WERI-Rb-1 (cell line): ENCODE data around the gene NAALADL2.
"Not testable (repeated sequence)": the region's sequence is repeated elsewhere in the genome, so short reads cannot be mapped to it uniquely, and the experiment has no call there.

Experiments used
- DNase-seq: peaks from one replicate; pipeline ENCODE4 v3.0.0-alpha.2; 2020
- H3K27ac ChIP-seq: fragments of 250-450 bp; sonication (Bioruptor Pico); 2 replicates; pipeline ENCODE4 v1.5.1; 2020; ENCODE audit warnings: mild to moderate bottlenecking, moderate library complexity
- H3K27me3 ChIP-seq: fragments of 250-450 bp; sonication (Bioruptor Pico); 2 replicates; pipeline ENCODE4 v1.5.1; 2021; ENCODE audit warnings: mild to moderate bottlenecking, low read depth, moderate library complexity; ENCODE audit not compliant: insufficient read depth, severe bottlenecking
- H3K36me3 ChIP-seq: fragments of 250-450 bp; sonication (Bioruptor Pico); 2 replicates; pipeline ENCODE4 v1.5.1; 2020; ENCODE audit warnings: mild to moderate bottlenecking, moderate library complexity
- H3K4me3 ChIP-seq: 2 replicates; pipeline ENCODE4 v1.5.1; 2011; ENCODE audit warnings: low read depth, mild to moderate bottlenecking, control low read depth, low read length
- H3K9me3 ChIP-seq: fragments of 250-450 bp; sonication (Bioruptor Pico); 2 replicates; pipeline ENCODE4 v1.5.1; 2021; ENCODE audit warnings: mild to moderate bottlenecking, moderate library complexity; ENCODE audit not compliant: severe bottlenecking
- CTCF ChIP-seq: IDR thresholded peaks from 2 replicates; pipeline ENCODE4 v1.5.1; 2011; ENCODE audit warnings: low read depth, mild to moderate bottlenecking, control low read depth, inconsistent platforms, low read length

Gene NAALADL2

GRCh38 chr3:175443682-175444081 is 584.5 kb downstream of the NAALADL2 start:
- TF ChIP-seq CTCF, result no peak
- no peak for DNase-seq

GRCh38 chr3:175445741-175446140 is 586.6 kb downstream of the NAALADL2 start:
- no peak for DNase-seq
- no peaks in the 10 kb centered on the region for H3K27me3 ChIP-seq
- H3K36me3 ChIP-seq, result no peaks in the 10 kb centered on the region
- no peaks in the 10 kb centered on the region for H3K9me3 ChIP-seq
- TF ChIP-seq CTCF, result no peak
- H3K27ac ChIP-seq, result no peak overlapping the region
- no peak overlapping the region for H3K4me3 ChIP-seq

More at GRCh38 chr3:175443682-175444081, 584.5 kb downstream of the NAALADL2 start:
- Histone ChIP-seq H3K9me3 (no peaks in the 10 kb centered on the region), H3K4me3 (no peak overlapping the region), H3K27me3 (no peaks in the 10 kb centered on the region), H3K27ac (no peak overlapping the region), H3K36me3 (no peaks in the 10 kb centered on the region)

GRCh38 chr3:175447521-175447920 is 588.4 kb downstream of the NAALADL2 start:
- no peak overlapping the region for H3K4me3 ChIP-seq
- no peak for TF ChIP-seq CTCF
- H3K27ac ChIP-seq, result no peak overlapping the region
- H3K27me3 ChIP-seq, result no peaks in the 10 kb centered on the region
- H3K9me3 ChIP-seq, result no peaks in the 10 kb centered on the region
- DNase-seq, result no peak
- no peaks in the 10 kb centered on the region for H3K36me3 ChIP-seq

- no peak for TF ChIP-seq CTCF
- no peaks in the 10 kb centered on the region for H3K9me3 ChIP-seq
- H3K4me3 ChIP-seq, result no peak overlapping the region
- DNase-seq, result no peak
- no peaks in the 10 kb centered on the region for H3K27me3 ChIP-seq
- no peak overlapping the region for H3K27ac ChIP-seq
- no peaks in the 10 kb centered on the region for H3K36me3 ChIP-seq
Observed at GRCh38 chr3:175453361-175453760, 594.2 kb downstream of the NAALADL2 start.

GRCh38 chr3:175456466-175456865 is 597.3 kb downstream of the NAALADL2 start:
- Histone ChIP-seq H3K4me3 (no peak overlapping the region), H3K9me3 (peaks cover 5% of the 10 kb centered on the region), H3K27me3 (no peaks in the 10 kb centered on the region), H3K27ac (no peak overlapping the region), H3K36me3 (no peaks in the 10 kb centered on the region)
- DNase-seq, result no peak
- TF ChIP-seq CTCF, result no peak

GRCh38 chr3:175457301-175457700 is 598.2 kb downstream of the NAALADL2 start:
- TF ChIP-seq CTCF, result no peak
- DNase-seq, result no peak
- Histone ChIP-seq H3K36me3 (no peaks in the 10 kb centered on the region), H3K27me3 (no peaks in the 10 kb centered on the region), H3K4me3 (no peak overlapping the region), H3K27ac (no peak overlapping the region), H3K9me3 (peaks cover 6% of the 10 kb centered on the region)

- not testable (repeated sequence) for H3K27me3 ChIP-seq, H3K27ac ChIP-seq, H3K36me3 ChIP-seq, H3K4me3 ChIP-seq, H3K9me3 ChIP-seq, DNase-seq
Observed at GRCh38 chr3:175460849-175461399, 601.8 kb downstream of the NAALADL2 start.
